Stimulated activated naive CD4-positive, alpha-beta T cell (primary cell): ENCODE data around the gene NELFB.
A peak's percentile ranks its signal among the peaks of the same experiment; 100 is the strongest.

Source experiments
- DNase-seq, 6 experiments: peaks; one replicate each; lab custom pipeline; 2025; lab: John Stamatoyannopoulos, UW

Gene NELFB

DNA sequence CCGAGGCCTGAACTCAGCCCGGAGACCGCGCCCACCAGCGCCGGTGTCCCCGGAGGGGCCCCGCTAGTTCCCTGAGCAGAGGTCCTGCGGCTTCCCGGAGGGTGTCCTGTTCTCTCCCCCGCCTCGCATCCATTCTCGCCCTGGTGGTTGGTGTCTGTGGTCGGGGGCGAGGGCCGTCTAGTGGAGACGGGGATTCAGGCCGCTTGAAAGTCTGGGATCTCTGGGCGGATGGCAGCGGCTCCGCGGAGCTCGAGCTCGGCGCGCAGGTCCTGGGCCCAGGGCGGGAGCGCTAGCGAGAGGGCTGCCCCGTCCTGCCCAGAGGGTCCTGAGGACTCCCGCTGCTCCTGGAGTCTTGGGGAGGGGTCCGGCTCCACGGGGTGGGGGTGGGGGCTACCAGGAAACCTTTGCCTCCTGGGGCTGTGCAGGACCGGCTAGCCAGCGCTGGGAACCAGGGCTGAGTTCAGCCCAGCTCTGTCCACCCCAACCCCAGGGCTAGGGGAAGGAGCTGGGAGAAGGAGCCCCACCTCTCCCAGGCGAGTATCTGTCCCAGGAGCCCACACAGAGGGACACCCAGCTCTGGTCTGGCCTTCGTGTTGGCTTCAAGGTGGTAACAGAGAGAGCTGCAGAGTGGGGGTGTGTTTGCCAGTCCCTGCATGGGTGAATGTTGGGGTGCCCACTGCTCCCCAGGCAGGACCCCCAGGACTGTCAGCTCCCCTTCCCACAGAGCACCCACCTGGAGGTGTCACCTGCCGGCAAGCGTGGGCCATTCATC lies 26.4 kb downstream of the NELFB start:
- no peak for DNase-seq

DNA sequence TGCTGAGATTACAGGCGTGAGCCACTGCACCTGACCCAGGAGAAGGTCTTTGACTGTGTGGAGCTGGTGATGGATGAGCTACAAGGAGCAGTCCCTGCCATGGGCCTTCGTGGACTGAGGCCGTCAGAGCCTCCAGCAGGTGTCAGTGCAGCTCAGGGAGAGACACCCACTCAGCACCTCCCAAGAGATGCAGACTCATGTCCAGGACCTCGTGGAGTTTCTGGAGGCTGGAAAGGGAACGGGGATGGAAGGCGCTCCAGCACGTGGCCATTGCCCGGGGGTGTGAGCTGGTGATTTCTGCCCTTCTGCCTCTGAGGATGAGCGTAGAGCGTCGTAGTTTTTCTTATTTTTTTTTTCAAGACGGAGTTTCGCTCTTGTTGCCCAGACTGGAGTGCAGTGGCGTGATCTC lies 31.9 kb downstream of the NELFB start:
- DNase-seq, result no peak

DNA sequence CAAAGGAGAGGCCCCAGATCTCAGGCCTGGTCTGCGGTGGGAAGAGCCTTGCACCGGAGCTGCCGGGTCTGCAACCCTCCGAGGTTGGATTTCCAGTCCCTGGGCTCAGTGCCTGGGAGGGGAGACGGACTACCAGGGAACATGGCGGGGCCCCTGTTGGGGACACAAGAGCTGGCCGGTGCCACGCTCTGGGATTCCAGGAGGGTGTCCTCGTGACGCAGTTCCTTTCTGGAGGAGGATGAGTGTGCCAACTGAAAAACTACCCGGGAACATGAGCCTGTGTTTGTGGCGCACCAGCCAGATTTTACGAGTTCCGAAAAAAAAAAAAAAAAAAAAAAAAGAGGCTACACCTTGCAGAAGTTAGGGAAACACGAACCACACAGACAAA lies 38.0 kb downstream of the NELFB start:
- no peak for DNase-seq

DNA sequence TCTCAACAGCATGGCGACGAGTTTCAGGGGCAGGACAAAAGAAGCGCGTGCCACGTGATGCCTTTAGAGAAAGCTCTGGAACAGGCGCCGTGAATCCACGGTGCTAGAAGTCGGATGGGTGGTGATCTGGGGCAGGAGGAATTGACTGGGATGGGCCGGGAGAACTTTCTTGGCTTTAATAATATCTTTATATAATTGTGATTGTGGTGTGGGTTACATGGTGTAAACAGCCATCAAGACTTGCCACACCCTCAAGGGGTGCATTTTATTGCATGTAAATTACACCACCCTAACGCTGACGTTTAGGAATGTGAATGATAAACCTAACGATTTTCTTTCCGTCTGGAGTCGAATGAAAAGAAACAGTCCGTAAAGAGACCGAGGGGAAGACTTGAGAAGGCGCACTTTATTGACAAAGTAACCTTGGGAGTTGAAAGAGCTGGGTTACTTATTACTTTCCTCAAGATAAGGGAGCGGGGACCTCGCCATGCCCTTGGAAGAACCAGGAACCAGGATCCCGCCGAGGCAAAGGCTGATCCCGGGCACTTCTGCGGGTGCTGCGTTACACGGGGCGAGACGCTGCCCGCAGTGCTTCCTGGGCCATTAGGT lies 38.5 kb downstream of the NELFB start:
- DNase-seq, result no peak

DNA sequence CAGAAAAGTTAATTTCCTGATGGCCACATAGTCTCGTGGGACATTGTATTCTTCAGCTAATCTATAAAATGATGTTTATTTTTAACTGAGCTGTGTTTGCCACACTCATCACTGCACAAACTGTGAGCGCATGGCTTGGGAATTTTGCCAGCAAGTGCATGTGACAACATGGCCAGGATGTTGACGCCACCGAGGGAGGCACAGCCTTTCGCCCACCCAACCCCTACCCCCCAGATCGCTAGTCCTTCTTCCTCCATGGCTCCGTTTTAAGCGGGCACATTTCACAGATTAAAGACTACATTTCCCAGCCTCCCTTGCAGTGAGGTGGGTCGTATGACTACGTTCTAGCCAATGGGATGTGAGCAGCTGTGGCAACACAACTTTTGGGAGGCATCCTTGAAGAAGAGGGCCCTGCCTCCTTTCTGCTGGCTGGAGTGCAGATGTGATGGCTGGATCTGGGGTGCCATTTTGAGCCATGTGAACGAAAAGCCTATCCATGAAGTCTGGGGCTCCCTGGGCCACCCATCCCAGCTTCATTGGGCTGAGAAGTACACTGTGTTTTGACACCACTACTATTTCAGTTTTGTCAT lies 39.1 kb downstream of the NELFB start:
- no peak for DNase-seq

DNA sequence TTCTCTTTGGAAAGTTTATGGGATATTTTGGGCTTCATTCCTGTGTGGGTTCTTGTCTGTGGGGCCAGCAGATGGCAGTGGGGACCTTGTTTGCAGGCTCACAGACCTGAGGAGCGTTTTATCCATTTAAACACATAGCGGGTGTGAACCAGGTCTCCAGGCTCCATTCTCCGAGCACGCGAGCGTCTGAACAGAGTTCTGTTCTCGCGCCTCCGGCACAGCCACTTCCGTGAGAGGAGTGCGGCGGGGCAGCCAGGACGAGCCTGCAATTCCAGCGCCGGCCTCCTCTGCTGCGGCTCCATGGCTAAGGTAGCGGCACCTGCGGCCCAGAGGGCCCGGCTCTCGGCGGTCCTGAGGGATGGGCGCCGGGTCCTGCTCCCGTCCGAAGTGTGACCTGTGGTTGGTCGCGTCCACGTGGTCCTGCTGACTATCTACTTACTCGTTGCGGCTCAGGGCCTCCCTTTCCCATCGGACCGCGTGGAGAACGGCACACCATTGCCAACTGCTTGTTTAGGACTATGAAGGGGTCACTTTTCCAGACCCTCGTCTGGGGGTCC lies 39.6 kb downstream of the NELFB start:
- DNase-seq, result peak in 2 of 6 experiments; percentile 30 to 31

DNA sequence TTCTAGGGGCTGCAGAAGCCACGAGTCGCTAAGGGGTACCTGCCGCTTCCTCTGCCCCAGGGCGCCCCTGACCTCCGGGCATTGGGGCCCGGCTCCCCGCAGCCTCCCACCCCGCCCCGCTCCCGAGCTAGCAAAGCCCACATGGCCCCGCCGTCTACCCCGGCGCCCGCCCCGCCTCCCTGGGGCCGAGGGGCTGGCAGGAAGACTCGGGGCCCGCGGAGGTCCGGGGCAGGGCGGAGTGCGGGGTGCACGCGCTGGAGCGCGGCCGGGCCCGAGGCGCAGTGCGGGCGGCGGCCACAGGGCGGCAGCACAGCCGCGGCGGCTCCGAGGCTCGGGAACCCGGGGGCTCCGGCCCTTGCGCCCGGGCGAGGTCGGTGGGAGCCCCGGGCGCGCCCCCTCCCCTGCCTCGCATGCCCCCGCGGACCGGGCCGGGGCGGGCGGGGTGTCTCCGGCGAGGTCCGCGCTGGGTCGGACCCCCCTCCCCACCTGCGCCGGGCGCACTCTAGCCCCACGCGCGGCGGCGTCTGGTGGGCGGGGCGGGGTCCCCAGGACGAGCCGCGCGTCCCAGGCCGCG lies 40.2 kb downstream of the NELFB start:
- DNase-seq, result peak in 3 of 6 experiments; percentile 45 to 53 (median 50)

DNA sequence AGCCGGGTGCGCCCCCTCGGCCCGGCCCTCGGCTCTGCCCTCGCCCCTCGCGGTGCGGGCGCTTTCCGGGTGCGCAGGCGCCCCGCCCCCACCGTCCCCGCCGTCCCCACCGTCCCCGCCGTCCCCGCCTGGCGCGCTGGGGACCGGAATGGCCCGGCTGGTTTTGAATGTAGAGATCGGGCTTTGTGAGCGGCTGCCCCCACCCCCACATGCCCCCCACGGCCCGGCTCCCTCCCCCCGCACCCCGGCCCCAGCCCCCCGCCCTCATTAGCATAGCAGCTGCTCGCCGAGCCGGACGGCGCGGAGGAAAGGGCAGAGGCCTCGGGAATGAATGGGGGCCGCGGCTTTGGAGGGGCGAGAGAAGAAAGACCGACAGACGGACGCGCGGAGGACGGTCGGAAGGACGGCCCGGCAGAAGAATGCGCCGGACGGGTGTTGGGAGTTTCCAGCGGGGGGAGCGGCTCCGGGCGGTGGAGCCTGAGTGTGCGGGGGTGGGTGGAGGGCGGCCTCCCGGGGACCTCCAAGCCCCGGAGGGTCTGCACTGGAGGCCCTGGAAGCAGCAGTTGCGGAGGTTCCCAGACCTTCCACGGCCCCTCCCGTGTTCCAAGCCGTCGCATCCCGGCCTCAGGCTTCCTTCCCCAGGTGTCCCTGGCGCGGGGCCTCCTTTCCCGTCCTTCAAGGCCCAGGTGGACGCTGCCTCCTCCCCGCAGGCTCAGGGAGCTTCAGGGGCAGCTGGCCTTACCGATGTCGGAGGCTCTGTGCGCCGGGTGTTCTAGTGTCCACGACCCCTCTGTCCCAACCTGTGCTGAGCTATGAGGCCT lies 40.9 kb downstream of the NELFB start:
- no peak for DNase-seq

DNA sequence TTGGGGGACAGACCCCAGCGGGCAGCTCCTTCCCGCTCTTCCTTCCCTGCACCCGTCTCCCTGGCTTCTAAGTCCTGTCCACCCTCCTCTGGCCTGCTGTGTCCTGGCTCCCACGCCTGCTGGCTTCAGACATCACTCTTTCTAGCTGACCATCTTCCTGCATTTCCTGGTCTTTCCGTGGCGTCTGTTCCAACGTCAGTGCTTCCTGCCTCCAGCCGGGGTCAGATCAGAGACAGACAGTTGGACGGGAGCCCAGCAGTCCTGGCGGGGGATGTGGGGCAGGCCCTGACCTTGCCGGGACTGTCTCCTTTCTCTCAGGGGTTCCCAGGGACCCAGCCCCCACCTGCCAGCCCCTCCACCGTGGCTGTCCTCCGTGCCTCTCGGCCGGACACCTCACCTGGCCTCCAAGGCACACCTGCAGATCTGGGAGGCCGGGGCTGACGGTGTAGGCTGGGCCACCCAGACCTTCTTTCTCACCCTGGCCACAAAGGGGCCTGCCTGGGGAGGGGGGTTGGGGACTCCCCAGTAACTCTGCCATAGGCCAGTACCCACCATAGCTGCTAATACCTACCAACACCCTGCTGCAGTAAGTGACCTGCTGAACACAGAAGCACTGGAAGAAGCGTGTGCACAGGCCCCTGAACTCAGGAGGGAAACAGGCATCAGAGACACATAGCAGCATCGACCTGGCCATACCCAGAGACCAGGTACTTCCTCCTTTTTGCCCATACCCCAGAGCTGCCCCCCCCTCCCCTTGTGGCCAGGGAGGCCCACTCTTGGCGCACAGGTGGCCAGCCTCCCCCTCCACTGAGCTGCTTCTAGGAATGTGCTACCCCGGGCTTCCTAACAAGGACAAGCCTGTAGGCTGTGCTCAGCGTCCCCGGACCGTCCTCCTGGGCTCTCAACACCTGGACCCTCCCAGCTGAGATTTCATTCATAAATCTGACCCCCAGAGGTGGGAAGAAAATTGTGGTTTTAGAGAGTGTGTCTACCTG lies 41.8 kb downstream of the NELFB start:
- DNase-seq, result no peak

DNA sequence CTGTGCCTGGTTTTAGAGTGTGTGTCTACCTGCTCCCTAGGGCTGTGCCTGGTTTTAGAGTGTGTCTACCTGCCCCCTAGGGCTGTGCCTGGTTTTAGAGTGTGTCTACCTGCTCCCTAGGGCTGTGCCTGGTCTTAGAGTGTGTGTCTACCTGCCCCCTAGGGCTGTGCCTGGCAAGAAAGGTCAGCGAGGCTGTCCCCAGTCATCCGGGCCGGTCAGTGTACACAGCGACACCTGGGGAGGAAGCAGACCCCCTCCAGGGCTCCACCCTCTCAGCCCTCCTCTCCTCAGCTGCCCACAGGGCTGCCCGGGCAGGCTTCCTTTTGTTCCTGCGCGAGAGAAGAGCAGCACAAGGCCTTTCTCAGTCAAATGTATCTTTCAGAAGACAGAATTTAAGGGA lies 42.8 kb downstream of the NELFB start:
- DNase-seq, result no peak

DNA sequence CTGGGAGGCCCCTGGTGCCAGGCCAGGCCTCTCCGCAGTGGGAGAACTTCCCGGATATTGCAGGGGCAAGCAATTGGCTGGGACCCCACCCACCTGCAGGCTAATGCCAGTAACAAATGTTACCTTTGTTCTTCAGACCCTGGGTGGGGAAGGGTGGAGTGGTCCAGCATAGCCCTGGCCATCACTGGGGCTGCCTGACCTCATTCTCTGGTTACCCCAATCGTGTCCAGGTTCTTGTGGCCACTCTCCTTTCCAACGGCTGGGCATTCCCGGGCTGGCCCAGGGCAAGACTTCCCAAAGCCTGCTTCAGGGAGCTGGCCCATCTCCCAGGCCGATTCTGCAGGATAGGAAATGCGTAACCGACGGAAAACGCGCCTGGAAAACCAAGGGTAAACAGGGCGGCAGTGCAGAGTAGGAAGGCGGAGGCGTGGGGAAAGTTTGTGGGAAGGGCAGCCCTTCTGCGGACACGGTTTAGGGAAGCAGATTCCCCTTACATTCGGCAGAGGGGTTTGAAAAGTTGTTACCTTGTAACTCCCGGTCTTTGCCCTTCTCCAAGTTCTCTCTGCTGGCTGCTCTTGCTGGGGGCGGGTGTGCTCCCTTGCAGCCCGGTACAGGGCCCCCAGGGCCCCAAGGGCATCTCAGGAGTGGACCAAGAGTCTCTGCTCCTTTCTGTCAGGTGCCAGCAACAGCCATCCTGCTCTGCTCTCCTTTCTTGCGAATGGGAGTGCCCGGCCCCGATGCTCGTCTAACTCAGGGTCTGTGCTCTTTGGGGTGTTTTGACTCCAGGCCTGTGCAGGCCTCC lies 43.5 kb downstream of the NELFB start:
- DNase-seq, result no peak

DNA sequence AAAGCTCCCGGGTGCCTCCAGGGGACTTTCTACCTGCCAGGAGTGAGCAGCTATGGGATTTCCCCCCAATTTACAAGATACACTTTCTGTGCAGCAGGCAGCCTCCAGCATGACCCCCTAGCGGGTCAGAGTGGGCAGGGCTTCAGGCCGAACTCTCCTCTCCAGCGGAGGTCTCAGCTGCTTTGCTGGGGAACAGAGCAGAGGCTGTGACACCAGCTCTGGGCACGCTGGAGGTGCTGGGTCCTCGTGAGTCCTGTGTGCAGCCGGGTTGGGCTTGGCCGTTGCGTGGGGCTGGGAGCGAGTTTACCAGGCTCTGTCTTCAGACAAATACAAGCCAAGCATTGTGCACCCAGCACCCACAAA lies 44.1 kb downstream of the NELFB start:
- no peak for DNase-seq

DNA sequence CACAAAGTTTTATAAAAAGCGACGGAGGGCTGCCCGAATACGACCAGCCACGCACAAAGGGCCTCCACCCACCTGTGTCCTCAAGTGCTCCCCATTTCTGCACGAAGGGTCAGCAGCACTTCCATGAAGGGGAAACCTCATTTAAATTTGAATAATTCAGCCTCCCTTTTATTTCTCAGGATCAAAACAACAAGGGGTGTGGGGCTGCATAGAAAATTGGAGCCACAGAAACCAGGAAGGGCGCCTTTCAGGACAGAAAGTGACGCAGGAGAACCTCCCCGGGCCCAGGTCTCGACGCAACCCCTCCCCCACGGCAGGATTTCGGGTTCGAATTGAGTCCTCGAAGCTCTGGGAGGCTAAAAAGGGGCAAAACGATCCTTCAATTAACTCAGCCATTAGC lies 44.8 kb downstream of the NELFB start:
- no peak for DNase-seq

DNA sequence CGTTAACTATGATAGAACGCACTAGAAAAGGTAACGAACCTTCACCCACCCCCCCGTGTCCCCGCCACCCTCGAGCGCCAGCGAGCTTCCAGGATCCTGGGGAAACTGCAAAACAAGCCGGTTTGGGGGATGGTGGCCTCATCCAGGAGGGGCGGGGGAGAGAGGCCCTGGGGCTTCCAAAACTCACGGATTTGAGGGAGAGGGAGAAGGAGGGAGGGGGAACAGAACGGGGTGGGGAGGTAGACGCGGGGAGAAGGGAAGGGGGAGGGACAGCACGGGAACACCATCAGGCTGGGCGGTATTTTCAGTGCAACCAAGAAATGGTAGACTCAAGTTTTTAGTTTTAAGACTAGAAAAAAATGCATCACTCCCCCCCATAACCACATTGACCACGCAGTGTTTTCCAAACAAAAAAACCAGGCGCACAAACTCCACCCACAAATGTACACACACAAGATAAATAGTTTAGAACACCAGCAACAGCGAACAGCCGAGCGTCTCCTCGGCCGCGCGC lies 45.5 kb downstream of the NELFB start:
- DNase-seq, result no peak

DNA sequence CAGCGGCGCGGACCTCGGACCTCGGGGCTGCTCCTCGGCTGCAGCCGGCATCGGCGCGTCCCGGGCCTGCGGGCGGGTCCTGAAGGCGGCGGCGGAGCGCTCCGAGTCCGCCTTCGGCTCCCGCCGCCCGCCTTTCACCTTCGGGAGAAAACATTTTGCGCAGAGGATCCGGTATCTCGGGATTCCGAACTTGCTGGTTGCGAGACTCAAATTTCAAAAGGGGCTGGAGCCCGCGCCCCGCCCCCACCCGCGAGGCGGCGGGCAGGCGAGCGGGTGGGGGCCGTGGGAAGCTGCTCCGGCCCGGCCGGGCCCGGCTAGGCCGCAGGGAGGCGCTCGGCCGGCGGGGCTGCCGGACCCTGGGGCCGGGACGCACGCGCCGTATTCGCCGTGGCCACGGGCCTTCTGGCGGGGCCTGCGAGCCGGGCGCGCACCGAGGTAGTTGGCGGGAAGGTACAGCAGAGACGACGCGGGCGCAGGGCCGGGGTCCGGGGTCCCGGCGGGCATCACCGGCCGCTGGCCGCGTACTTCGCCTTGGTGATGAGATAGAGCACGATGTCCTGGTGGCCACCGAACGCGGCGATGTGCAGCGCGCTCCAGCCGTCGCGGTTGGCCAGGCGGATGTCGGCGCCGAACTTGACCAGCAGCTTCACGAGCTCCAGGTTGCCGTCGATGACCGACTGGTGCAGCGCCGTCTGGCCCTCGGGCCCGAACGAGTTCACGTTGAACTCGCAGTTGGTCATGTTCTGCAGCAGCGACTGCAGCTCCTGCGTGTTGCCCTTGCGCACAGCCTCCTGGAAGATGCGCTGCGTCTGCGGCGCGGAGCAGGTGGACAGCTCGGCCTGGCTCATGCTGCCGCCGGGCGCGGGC lies 46.2 kb downstream of the NELFB start:
- DNase-seq, result peak in 1 of 6 experiments; percentile 23

DNA sequence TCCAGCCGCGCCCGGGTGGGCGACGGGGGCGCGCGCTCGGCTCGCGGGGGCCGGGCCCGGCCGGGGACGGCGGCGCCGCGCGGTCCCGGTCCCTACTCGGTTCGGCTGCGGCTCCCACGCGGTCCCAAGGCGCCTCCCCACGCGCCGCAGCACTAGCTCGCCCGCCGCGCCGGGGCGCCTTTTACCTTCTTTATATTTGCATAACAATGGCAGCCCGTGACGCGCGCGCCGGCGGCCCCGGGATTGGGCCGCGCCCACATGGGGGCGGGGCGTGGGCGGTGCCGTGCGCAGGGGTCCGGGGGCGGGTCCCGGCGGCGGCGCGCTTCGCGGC lies 47.0 kb downstream of the NELFB start, which contains the start of gene NRARP:
TSS of gene NRARP (minus strand) at position 154 of the 331 bp plus-strand sequence. CDS start 343 bp downstream, outside the sequence.
- DNase-seq, result peak; percentile 82 to 93 (median 91)

DNA sequence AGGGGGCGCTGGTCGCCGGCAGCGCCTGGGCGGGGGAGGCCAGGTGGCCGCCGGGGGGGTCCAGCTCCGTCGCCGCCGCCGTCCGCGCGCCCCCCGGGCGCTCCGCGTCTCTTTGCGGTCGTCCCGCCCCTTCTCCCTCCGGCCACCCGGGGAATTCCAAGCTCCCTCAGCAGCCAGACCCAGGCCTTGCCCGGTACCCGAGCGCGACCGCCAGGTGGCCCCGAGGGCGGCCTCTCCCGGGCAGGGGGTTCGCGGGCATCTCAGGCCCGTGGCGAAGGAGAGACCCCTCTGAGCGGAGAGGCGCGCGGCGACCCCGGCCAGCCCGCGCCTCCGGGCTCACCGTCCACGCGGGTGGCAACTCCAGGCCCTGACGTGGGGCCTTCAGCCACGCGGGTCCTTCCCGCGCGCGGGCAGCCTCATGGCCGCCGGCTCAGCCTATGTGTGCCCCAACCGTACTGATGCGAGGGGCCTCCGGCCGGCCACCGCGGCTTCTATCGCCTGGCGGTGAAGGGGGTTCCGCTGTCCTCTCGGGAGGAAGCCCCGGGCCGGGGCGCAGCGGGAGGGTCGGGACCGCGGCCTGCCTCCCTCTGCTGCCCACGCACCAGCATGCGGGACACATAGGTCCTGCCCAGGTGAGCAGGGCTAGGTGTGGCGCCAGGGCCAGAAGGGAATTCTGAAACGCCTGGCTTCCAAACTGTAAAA lies 47.5 kb downstream of the NELFB start:
- no peak for DNase-seq
